Superior temporal gyrus (tissue), 1 donor: Measurements from ENCODE around the gene PRAMEF7.
"Not testable (repeated sequence)": the region's sequence is repeated elsewhere in the genome, so short reads cannot be mapped to it uniquely, and the experiment has no call there.

Experiments used
- DNase-seq: peaks from one replicate; pipeline ENCODE4 v3.0.0-alpha.2; 2016; ENCODE audit errors: extremely low spot score

The PRAMEF7 gene

DNA sequence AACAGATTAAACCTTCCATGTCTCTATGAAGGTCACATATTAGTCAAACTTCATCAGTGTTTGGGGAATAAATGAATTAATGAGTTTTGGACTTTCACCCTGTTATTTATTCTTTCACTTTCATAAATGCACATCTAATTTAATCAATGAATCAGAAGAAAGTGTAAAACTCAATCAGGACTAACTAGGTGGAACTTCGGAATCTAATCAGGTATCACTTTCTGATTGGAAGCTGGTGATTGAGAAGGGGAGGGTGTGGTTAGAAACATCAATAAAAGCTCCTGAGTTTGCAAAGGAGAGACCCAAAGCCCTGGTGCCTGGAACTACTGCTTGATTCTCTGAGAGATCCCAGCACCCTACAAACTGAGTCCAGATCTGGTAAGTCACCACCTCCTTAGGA, at the start of gene PRAMEF7:
Gene PRAMEF7 (plus strand): TSS at position 301 of the 400 bp plus-strand sequence. CDS start 1,083 bp downstream, outside the sequence.
- not testable (repeated sequence) for DNase-seq

DNA sequence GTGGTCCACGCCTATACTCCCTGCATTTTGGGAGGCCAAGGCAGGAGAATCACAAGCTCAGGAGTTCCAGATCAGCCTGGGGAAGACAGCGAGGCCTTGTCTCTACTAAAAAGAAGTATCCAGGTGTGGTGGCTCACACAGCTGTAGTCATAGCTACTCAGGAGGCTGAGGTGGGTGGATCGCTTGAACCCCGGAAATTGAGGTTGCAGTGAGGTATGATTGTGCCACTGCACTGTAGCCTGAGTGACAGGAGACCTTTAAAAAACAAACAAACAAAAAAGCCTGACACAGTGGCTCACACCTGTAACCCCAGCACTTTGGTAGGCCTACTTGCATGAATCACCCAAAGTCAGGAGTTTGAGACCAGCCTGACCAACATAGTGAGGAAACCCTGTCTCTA, 38.0 kb upstream of the PRAMEF7 start:
- not testable (repeated sequence) for DNase-seq

DNA sequence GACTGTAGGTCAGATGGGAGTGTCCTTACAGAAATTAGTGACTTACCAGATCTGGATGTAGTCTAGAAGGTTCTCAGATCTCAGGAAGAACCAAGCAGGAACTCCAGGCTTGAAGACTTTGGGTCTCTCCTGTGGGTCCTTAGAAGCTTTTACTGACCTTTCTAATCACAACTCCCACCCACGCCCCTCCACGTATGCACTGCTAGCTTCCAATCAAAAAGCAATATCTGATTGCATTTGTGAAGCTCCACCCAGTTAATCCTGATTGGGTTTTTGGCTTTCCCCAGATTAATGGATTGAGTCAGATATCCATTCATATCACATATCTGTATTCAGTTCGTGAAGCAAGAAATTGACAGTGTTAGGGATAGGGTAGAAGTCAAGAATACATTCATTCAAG, 30.3 kb upstream of the PRAMEF7 start, which contains the start of gene PRAMEF4:
Gene PRAMEF4 (minus strand): TSS at position 101 of the 400 bp plus-strand sequence. CDS start 2,807 bp downstream, outside the sequence.
- DNase-seq, result not testable (repeated sequence)

- not testable (repeated sequence) for DNase-seq
Observed at GRCh38 chr1:12898170-12898569, 18.2 kb upstream of the PRAMEF7 start, which contains the start of gene PRAMEF10. PRAMEF10 (minus strand) TSS chr1:12898270; CDS start chr1:12895847, 2,423 bp downstream.

DNA sequence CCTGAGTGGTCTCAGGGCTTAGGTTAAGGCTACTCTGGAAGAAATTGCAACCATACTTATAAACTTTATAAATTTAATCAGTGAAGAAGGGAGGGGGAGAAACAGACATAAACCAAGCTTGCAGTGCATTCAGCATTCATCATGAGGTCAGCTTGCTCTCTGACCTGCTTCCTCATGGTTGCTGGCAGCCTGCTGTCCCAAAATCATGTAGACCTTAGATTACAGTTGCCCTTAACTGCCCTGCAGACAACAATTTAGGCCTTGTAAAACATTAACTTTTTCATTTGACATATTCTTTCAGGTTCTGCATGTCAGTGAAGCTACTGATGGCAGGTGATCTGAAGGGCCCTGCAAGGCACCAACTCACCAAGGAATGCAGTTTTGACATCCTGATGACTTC, 17.2 kb upstream of the PRAMEF7 start:
- DNase-seq, result not testable (repeated sequence)

GRCh38 chr1:12903793-12904572, 12.4 kb upstream of the PRAMEF7 start:
- not testable (repeated sequence) for DNase-seq

GRCh38 chr1:12921749-12922148, 5.3 kb downstream of the PRAMEF7 start:
- DNase-seq, result peak; percentile 0

DNA sequence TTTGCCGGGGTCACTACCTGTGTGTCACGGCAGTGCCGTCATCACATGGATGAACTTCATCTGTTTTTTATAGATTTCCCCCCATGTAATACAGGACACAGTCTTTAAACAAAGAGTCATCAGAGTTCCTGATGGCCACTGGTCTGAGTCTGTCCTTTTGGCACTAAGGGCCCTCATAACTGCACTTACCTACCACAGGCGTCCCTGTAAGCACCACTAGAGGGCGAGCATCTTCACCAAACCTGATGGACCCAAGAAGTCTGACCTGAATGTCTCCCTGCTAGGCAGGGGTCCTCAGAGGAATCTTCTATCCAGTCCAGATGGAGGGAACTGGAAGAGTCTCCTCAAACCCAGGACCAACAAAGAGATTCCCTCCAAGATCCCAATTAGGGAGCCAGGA, 8.0 kb downstream of the PRAMEF7 start:
- not testable (repeated sequence) for DNase-seq

GRCh38 chr1:12947480-12947879, 31.1 kb downstream of the PRAMEF7 start, which contains the start of gene PRAMEF6:
PRAMEF6 (minus strand) TSS chr1:12947580; CDS start chr1:12942518, 5,062 bp downstream.
- DNase-seq, result not testable (repeated sequence)
